ENCODE data around the gene KRTAP12-2. TPM values are rescaled to one million over a fixed set of nuclear protein-coding genes. Genes with fewer than 3 reads are reported as not detected.

KRTAP12-2 gene
- total RNA-seq, 1 experiment from 2014 or later: not detected

- H3K36me3 Mint-ChIP-seq: no peaks in the 10 kb centered on the region
- peaks cover 80% of the 10 kb centered on the region for H3K4me1 Mint-ChIP-seq
- H3K9me3 Mint-ChIP-seq: no peaks in the 10 kb centered on the region
- H3K27ac Mint-ChIP-seq: peak overlapping the region; percentile 100
- POLR2A ChIA-PET: no interaction called here
- peaks cover 34% of the 10 kb centered on the region for H3K27me3 Mint-ChIP-seq (ENCODE audit: low read depth)
- ATAC-seq: no peak
- CTCF ChIA-PET: interaction anchor here (1.0 to 2.1 kb wide), 4 partner anchors 15 to 193 kb away, joined by 4 to 8 read pairs (median 6); no protein-coding TSS in a partner anchor
- peak overlapping the region; percentile 75 for H3K4me3 Mint-ChIP-seq
- TF ChIP-seq SOX15 (CRISPR knock-in tag; IDR thresholded peaks at IDR 0.05) (no peak), USF1 (CRISPR knock-in tag; IDR thresholded peaks at IDR 0.05) (no peak), PRDM15 (CRISPR knock-in tag; IDR thresholded peaks at IDR 0.05) (no peak)
- no peak for DNase-seq (ENCODE audit: low spot score)
Measured at GRCh38 chr21:44703731-44704635, 37.3 kb upstream of the KRTAP12-2 start.

GRCh38 chr21:44702973-44703730 is 36.4 kb upstream of the KRTAP12-2 start:
- Mint-ChIP-seq H3K27me3 (ENCODE audit: low read depth) (peaks cover 27% of the 10 kb centered on the region), H3K9me3 (no peaks in the 10 kb centered on the region), H3K27ac (peak overlapping the region; percentile 94), H3K4me3 (peak overlapping the region; percentile 43), H3K4me1 (peaks cover 80% of the 10 kb centered on the region), H3K36me3 (no peaks in the 10 kb centered on the region)
- CTCF ChIA-PET: interaction anchor here (0.5 to 2.6 kb wide), 6 partner anchors 15 to 193 kb away, joined by 3 to 10 read pairs (median 5); no protein-coding TSS in a partner anchor
- ATAC-seq (no peak), DNase-seq (ENCODE audit: low spot score) (no peak)
- POLR2A ChIA-PET: no interaction called here
- TF ChIP-seq ZNF281 (CRISPR knock-in tag; IDR thresholded peaks at IDR 0.05) (no peak), ATF2 (CRISPR knock-in tag; IDR thresholded peaks at IDR 0.05; ENCODE audit: borderline replicate concordance, low read depth) (no peak), HMGA2 (CRISPR knock-in tag; IDR thresholded peaks at IDR 0.05) (no peak), SP1 (CRISPR knock-in tag; conservative IDR thresholded peaks at IDR 0.05) (0 out of 2 replicates have a peak, but pooled peaks have one; percentile 2), ZNF416 (CRISPR knock-in tag; IDR thresholded peaks at IDR 0.05) (no peak), USF2 (CRISPR knock-in tag; IDR thresholded peaks at IDR 0.05) (peak; percentile 39), NFATC4 (CRISPR knock-in tag; IDR thresholded peaks at IDR 0.05) (no peak), GRHL2 (CRISPR knock-in tag; IDR thresholded peaks at IDR 0.05; ENCODE audit: insufficient replicate concordance, severe bottlenecking) (no peak), ZBTB43 (CRISPR knock-in tag; IDR thresholded peaks at IDR 0.05) (no peak), ATF6 (CRISPR knock-in tag; IDR thresholded peaks at IDR 0.05) (no peak), PRRX2 (CRISPR knock-in tag; IDR thresholded peaks at IDR 0.05) (no peak), EMX1 (CRISPR knock-in tag; IDR thresholded peaks at IDR 0.05) (no peak), MXD4 (CRISPR knock-in tag; IDR thresholded peaks at IDR 0.05; ENCODE audit: borderline replicate concordance) (no peak), RORB (CRISPR knock-in tag; IDR thresholded peaks at IDR 0.05) (no peak)
